SW480 (cell line): Measurements from ENCODE around the gene PLEKHO2.
A peak's percentile ranks its signal among the peaks of the same experiment; 100 is the strongest.

ENCODE experiments used
- DNase-seq: peaks from one replicate; pipeline ENCODE4 v3.0.0-alpha.2; 2016; ENCODE audit warnings: low spot score

Gene PLEKHO2

DNA sequence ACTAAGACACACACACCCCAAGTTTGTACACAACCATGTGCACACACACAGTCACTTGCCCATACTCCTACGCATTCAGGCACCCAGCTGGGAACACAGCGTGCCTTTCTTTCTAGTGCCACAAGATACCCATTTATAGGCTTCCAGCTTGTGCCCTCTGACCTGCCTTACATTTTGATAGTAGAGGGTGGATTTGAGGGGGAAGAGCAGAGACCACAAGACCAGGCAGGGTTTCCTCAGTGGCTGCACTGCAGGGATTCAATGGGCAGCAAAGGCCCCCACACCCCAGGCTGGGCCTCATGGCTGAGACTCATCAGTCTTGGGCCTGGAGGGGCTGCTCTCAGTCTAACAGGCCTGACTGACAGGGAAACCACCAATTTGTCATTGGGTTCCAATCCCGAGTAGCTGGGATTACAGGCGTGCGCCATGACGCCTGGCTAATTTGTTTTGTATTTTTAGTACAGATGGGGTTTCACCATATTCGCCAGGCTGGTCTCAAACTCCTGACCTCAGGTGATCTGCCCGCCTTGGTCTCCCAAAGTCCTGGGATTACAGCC lies 51.2 kb downstream of the PLEKHO2 start:
- DNase-seq, result no peak

DNA sequence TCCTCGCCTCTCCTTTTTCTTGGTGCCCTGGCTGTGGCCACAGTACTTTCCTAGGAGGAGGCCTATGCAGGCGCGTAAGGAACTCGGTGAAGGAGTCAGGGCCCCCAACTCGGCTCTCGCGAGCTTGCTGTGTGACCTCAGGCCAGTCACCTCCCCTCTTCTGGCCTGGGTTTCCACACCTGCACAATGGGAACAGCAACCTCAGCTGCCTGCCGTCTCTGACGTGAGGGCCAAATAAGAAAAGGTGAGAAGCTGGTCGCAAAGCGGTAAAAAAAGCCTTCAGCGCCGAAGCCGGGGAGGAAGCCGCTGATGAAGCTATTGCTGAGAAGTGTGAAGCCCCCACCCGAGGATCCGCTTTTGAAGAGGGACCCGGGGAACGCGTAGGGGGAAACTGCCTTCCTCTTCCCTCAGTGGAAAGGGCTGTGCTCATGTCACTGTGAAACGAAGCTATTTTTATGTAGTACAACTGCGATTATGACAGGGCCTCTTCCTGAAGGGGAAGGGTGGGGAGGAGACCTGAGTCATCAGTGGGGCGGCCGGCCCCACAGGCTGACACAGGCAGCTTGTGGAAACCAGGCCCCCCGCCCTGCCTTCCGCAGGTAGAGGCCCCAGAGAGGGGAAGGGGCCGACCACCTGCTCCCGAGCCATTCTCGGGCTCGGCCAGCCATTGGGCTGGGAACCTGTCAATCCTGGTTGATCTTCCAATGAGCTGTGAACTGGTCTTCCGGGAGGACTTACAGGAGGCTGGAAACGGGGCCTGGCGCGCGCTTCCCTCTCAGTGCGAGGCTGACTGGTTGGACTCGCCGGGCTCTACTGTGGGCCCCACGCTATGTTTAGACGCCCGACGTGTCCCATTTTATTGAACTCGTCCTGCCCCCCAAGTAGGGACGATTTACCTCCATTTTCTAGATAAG lies 52.0 kb downstream of the PLEKHO2 start:
- DNase-seq, result peak; percentile 13

DNA sequence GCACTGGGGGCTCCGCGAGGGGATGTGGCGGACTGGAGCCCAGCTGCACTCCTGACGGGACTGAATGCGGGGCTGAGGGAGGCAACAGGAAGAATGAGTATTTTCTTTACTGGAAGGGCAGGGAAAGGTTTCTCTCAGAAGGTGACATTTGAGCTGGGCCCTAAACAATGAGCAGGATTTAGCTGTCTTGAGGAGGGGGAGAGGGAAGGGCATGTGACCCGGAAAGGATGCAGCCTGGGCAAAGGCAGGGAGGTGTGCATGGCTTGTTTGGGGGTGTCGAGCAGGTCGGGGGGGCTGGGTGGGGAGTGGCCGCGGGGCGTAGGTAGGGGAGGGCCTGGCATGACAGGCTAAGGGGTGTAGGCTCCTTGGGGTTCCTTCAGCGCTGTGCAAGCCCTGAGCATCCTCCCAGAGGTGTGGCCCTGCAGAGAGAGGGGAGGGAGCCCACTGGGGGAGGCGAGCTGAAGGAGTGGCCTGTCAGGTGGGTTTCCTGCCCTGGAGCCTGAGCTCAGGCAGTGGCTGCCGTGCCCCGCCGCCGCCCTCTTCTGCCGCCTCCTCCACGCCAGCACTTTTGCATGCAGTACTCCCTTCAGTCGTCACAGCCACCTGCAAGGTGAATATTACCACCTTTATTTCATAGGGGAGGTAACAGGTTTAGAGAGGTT lies 52.8 kb downstream of the PLEKHO2 start:
- no peak for DNase-seq

DNA sequence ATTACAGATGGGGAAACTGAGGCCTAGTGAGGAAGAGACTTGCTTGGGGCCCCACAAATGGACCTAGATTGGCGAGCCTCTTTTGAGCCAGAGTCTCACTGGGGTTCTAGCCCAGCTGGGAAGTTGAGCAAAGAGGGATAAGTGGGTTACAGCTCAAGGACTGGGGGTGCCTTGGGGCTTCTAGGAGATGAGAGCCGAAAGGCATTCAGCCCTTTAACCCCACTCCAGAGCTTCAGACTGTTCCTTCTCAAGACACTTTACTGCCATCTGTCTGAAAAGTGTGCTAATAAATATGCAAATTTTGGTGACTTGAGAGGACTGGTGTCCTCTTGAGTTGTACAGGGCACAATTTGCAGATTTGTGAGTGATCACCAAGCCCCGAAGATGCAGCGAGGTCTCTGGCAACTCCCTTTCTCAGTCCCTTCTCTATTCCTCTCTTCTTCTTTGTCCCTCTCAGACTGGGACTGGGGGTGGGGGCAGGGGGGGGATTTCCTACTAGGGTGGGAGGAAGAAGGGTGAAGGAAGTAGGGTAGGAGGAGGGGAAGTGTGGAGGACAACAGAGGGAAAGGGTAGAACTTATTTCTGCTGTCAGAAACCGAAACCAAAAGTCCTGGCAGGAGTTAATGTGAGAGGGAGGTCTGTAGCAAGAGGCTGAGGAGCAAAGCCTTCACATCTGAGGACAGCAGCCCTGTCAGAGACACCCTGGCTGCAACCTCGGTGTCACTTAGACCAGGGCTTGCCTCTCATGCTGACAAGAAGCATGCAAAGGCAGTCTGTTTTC lies 53.8 kb downstream of the PLEKHO2 start:
- DNase-seq, result no peak

DNA sequence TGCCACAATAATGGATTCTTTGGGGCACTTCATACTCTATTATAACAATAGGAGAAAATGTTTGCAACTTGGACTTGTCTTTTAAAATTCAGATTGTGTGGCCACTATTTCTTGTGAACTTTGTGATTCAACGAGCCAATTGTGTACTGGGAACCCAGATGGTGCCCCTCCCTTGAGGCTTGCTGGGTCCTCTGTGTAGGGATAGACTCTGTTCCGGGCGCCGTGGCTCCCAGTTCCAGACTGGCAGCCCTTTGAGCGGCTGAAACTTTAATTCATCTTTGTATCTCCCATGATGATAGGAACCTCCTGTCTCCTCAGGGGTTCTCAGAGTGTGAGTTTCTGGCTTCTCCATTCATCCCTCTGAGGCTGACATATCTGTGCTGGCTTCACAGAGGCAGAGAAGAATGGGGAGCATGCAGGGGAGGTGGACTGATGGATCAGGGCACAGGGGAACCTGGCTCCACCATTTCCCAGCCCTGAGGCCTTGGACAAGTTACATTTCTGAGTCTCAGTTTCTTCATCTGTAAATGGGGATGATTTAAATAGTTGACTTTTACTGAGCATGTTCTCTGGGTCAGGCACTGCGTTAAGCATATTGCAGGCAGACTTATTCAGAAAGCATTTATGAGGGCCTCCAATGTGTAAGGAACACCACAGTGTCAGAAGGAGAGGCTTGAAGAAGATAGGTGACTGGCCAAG lies 54.8 kb downstream of the PLEKHO2 start:
- DNase-seq, result no peak

DNA sequence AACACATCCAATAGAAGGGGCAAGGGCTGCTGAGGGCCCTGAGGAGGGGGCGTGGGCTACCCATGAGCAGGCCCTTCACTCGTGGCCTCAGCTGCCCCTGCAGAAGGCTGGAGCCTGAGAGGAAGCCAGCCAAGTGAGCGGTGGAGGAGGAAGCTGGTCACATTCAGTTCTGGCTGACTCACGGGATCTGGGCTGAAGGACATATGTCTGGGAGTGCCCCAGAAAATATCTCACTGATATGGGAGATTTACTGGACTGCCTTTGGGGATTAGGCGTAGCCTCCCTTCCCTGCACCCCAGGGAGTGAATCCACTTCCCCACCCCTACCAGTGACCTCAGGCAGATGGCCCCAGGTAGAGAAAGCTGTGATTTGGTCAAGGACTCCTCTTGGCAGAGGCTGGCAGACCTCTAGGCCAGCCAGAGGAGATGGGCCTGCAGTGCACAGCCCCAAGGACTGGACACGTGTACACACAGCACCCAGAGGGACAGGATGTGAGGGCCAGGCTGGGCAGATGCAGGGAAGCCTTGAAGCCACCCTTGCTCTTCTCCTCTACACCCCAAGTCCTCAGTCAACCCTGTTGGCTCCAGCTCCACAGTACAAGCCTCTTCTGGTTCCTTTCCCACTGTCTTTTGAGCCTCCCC lies 55.8 kb downstream of the PLEKHO2 start:
- DNase-seq, result no peak

DNA sequence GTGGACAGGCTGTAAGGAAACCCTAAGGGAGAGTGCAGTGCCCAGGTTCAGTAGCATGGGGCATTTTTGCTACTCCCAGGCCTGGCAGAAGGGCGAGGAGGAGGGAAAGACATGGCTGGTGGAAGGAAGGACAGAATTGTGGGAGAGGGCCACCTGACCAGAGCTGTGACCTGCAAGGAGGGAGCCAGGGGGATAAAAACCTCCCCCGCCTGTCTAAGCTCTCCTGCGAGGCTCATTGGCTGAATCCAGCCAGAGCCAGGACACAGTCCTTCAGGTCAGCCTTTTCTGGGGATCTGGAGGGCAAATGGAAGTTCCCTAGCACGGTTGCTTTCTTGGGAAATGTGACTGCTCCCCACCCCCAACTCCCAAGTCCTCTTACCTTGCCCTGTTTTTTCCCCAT lies 56.7 kb downstream of the PLEKHO2 start:
- DNase-seq, result no peak

DNA sequence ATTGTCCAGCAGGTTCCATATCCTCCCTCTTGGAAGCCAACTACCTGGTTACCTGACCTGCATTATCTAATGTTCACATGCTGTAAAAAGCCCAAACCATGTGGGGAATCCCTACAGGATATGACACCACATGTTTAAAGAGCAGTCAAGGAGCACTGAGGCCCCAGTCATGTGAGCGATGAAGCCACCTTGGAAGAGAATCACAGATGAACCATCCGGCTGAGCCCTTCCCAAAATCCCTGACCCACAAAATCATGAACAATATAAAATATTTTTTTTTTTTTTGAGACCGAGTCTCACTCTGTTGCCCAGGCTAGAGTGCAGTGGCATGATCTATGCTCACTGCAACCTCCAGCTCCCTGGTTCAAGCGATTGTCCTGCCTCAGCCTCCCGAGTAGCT lies 59.4 kb downstream of the PLEKHO2 start:
- DNase-seq, result no peak

DNA sequence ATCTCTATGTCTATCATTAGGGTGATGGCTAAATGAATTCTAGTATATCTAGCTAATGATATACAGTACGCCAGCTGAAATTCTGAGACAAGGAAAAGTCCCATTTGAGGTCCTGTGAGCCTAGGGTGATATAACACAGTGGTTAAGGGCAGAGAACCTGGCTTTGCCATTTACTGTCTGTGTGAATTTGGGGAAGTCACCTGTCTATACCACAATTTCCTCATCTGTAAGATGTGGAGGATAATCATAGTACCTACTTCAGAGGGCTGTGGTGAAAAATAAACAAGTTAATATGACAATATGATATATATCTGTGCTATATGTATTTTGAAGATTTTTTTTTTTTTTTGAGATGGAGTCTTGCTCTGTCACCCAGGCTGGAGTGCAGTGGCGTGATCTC lies 60.2 kb downstream of the PLEKHO2 start:
- DNase-seq, result no peak

DNA sequence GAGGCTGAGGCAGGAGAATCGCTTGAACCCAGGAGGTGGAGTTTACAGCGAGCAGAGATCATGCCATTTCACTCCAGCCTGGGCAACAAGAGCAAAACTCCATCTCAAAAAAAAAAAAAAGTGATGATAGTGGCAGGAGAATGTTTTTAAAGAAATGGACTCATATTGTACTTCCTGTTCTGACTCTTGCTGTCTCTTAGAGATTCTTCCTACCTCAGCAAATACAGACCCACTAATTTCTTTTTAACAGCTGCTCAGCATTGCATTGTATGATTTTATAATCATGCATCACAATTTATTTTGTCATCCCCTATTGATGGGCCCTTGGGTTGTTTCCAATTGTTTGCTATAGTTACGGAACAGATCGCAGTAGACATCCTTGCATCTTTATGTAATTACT lies 61.1 kb downstream of the PLEKHO2 start:
- DNase-seq, result no peak

DNA sequence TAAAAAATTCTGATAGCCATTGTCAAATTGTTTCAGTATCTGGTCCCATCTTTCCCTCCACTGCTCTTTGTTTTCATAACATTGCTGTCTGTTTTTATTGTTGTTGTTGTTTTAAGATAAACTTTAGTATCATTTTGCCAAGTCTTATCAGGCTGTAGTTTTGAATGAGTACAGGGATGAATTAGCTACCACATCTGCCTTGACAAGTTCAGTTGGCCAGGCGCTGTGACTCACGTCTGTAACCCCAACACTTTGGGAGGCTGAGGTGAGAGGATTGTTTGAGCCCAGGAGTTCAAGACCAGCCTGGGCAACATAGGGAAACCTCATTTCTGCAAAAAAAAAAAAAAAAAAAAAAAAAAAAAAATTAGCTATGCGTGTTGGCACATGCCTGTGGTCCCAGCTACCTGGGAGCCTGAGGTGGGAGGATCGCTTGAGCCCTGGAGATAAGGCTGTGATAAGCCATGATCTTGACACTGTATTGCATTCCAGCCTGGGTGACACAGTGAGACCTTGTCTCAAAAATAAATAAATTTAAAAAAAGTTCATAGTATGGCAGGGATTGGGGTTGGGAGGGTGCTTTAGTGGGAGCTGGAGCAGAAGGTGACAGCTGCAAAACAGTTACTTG lies 61.7 kb downstream of the PLEKHO2 start:
- DNase-seq, result no peak

DNA sequence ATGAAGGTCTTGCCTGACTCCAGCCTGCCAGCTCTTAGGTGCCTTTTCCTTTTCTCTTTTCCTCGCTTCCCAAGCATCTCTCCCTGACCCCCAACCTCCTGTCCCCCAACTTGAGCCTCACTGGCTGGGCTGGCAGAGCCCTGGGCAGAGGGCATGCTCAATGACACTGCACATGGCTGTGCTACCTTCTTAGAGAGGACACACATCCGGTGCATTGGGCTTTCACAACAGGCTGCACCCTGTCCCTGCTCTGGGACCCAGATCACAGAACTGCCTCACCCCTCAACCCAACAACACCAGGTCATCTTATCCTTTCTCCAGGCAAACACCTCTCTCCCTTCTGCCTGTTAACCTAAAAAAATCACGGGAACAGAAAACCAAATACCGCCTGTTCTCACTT lies 62.5 kb downstream of the PLEKHO2 start:
- no peak for DNase-seq

DNA sequence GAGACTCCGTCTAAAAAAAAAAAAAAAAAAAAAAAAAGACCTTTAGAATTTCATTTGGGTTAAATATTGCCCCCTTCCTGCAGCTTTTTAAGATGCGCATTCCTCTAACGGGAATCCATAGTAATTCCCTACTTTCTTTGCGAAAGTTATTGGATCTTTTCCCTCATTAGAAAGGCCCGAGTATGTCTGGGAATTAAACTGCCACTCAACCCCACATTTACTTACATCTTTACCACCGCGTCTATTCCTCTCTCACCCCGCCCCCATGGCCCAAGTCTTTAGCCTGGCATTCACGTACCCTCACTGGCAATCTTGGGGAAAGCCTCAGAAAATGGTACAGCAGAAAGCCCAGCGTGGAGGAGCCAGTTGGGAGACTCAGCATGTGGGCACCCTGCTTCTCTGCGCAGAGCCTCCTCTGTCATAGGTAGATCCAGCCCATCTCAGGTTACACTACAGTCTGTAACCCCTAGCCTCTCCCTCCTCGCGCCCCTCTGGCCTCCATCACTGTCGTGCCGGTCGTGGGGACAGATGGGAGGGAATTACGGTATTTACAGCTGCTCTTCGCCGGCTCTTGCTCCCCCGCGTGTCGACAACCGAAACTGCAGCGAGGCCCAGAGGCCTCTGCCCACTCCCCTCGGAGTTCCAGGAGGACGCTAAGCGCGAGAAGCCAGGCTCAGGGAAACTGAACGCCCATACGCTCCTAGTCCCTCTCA lies 63.6 kb downstream of the PLEKHO2 start:
- DNase-seq, result no peak

DNA sequence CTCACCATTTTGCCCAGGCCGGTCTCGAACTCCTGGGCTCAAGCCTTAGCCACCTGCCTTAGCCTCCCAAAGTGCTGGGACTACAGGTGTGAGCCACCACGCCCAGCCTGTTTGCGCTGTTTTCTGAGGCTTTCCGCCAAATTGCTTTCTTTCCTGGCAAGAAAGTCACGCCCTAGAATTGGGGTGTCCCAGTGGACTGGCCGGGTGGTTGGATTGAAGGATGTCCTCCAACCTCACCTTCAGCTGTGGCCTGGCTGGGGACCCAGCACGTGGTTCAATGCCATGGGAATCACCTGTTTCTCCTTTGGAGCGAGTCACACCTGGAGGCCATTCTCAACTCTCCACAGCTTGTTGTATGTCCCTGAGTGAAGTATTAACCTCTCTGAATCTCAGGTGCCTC lies 64.2 kb downstream of the PLEKHO2 start:
- no peak for DNase-seq

DNA sequence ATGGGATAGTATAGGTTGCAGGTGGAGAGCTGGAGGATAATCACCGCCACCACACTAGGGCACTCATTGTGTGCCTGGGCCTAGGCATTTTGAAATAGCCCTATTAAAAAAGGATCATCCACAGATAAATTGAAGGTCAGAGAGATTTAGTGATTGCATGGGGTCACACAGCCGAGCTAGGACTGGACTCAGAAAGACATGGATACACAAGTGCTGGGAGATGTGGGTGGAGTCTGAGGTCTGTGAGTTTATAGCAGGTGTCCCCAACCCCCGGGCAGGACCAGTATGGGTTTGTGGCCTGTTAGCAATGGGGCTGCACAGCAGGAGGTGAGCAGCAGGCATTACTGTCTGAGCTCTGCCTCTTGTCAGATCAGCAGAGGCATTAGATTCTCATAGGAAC lies 64.7 kb downstream of the PLEKHO2 start:
- no peak for DNase-seq

DNA sequence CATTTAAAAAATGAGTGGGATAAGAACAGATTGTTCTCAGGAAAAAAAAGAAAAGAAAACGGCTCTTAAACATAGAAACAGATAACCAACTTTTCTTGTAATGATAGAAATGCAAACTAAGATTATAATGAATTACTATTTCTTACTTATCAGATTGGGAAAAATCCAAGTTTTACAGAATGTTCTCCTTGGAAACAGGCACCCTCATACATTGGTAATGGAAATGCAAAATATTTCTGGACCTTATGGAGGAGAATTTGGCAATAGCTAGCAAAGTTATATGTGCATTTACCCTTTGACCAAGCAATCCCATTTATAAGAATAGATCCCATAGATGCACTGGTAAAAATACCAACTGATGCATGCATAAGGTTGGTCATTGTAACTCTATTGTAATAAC lies 66.3 kb downstream of the PLEKHO2 start:
- no peak for DNase-seq

DNA sequence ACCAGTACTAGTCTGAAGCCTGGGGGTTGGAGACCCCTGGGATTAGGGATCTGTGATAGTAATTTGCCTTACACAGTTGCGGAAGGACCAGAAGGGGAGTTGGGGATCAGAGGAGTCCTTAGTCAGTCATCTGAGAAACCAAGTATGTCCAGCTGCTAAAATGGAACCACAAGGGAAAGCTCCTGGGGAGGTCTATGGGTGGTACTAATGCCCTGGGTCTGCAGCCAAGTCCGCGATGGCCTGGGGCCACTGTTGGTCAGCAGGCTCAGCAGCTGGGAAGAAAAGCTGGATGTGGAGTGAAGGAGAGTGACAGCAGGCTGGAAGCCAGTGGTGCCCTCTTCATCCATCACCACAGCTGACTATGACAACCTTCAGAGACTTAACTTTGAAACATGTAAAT lies 67.8 kb downstream of the PLEKHO2 start:
- no peak for DNase-seq

DNA sequence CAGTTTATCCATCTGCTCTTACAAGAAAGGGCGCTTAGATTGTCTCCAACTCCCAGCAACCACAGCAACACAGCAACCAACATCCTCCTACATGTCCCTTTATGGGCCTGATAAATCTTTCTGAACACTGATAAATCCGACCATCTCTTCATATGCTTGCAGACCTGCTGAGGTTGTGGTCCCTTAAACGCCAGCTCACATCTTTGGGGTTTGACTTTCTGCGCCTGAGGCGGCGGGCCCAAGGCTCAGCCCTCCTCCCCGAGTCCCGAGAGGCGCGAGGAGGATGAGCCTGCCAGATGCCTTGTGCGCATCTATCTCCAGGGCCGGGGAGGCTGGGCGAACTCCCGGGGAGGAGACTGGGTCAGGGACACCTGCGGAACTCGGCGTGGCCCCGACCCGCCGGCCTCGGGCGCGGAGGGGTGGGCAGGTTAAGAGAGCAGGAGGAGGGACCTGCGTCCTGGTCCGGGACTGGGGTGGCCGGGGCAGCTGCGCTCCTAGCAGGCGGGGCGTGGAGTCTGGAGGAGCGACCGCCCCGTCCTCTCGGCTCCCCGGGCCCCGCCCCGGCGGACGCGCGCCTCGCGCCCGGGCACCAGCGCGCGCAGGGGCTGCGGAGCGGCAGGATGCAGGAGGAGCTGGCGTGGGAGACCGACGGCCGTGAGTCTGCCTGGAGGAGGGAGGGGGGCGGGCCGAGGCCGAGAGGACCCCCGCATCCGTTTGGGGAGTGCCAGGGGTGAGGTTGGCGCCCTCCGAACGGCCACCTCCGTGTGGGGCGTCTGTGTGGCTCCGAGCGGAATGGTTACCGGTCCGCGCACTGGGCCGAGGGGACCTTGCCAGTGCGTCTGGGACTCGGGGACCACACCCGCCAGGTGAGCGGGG lies 69.8 kb downstream of the PLEKHO2 start, which contains the start of gene ANKDD1A:
TSS of gene ANKDD1A (plus strand) at position 592 of the 876 bp plus-strand sequence. CDS start at position 621, 29 bp downstream.
- DNase-seq, result peak; percentile 36
